HG03095 (cell line): ENCODE data around the gene MST1.
A peak's percentile ranks its signal among the peaks of the same experiment; 100 is the strongest.

Experiments used
- ATAC-seq: cut with Tn5 transposase; IDR thresholded peaks from one replicate; pipeline ENCODE4 v1.9.1; 2021; ENCODE audit warnings: moderate library complexity; ENCODE audit not compliant: unreplicated experiment

The MST1 gene

DNA sequence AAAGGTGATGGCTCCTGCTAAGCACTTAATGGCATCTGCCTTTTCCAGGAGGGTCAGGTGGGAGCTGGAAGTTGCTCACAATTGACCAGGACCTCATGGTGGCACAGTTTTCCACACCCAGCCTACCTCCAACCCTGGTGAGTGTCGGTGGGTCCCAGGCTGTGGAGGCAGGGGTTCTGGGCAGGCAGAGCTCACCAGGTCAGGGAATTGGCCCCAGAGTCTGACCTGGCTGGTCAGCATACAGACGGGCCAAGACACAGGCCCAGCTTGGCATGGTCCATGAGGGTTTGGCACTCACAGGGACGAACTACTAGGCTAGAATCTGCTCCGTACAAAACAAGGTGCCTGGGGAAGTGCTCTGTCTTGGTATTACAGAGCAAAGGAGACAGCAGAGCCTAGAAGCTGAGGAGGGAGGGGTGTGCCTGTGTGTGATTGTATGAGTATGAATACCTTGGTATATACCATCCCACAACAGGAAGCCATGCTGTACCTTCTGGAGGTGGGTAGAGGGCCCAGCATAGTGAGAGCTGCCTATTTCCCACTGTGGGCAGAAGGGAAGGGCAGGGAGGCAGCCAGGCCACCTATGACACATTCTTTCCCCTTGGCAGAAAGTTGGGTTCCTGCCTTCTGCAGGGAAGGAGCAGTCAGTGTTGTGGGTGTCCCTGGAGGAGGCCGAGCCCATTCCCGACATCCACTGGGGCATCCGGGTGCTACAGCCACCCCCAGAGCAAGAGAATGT is 8.6 kb downstream of the MST1 start:
- ATAC-seq: no peak

DNA sequence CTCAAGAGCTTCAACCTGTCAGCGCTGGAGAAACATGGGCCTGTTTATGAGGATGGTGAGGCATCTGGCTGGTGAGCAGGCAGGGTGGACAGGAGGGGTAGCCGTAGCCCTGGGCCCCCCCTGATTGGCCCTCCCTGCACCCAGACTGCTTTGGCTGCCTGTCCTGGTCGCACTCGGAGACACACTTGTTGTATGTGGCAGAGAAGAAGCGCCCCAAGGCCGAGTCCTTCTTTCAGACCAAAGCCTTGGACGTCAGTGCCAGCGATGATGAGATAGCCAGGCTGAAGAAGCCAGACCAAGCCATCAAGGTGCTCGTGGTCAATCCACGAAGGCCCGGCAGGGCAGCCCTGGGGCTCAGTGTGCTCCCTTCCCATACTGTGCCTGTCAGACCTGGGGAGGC is 13.4 kb downstream of the MST1 start:
- ATAC-seq: no peak

DNA sequence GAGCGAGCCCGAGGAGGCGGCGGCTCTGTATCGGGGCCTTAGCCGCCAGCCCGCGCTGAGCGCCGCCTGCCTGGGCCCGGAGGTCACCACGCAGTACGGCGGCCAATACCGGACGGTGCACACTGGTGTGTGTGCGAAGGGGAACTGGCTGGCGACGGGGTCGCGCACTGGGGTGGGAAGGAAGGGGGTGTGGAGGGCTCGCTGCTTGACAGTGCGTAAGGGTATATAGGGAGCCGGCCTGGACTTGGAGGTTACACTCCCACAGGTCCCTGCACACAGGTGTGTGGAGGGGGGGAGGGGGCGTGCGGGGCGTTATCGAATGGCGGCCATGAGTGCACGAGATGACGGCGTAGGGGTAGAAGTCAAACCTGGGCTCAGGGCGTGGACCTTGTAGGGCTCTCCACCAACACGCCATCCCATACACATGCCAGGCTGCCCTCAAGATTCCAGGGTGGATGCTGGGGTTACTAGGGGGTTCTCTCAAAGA is 14.7 kb downstream of the MST1 start:
- ATAC-seq: peak; percentile 24

DNA sequence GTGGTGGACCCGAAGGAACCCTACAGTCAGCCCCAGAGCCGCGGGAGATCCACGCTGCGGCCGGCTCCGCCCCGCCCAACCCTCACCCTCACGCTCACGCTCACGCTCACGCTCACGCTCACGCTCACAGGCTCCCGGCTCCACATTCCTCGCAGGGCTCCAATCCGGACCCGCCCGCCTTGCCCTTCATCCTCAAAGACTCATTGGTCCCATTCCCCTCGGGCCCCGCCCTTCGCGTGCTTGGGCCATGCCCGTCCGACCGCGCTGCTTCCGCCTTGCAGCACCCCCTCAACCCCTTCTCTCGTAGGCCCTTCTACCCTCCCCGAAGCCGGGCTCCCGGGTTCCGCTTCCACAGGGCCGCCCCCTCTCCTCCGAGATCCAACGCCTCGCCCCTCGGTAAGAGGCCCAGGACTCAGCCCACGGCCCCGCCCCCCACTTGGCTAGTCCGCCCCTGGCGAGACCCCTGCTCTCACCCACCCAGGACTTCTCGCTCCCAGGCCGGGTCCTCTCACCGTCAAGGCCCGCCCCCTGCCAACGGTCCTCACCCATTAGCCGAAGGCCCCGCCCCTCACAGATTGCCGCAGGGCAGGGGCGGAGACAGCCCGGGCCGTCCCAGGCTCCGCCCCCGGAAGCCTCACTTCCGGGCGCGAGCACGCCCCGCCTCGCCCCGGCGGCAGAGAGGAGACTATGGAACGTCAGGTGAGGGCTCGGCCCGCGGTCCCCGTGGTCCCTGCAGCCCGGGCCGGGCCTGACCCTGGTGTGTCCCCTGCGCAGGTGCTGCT is 15.4 kb downstream of the MST1 start, which contains the start of gene APEH:
Gene APEH (plus strand): TSS at position 637 of the 782 bp plus-strand sequence. CDS start 51 bp downstream, at position 688.
- ATAC-seq: peak; percentile 72

DNA sequence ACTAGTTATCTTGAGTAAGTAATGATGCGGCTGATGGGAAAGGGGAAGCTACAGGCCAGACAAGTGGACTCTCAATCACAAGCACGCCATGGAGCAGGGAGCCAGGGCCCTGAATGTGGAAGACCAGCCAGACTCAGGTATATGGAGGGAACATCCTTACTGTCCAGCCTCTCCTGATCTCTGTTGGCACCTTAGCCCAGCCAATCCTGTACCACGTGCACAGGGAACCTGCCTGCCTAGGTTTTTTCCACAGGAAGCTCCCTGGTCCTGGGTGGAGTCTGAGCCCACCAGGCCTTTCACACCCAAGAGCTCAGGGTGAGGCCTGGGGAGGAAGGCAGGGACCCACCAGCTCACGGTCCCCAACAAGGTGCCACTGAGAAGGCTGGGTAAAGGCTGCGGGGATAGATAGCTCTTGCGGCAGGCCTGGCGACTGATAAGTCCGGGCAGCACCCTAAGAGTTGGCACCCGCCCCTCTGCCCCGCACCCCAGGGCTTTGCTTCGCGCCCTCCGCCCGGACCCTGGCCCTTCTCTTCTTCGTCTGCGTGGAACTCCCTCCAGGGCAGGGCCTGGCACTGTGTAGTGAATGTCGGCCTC is 16.1 kb downstream of the MST1 start:
- ATAC-seq: peak; percentile 2

DNA sequence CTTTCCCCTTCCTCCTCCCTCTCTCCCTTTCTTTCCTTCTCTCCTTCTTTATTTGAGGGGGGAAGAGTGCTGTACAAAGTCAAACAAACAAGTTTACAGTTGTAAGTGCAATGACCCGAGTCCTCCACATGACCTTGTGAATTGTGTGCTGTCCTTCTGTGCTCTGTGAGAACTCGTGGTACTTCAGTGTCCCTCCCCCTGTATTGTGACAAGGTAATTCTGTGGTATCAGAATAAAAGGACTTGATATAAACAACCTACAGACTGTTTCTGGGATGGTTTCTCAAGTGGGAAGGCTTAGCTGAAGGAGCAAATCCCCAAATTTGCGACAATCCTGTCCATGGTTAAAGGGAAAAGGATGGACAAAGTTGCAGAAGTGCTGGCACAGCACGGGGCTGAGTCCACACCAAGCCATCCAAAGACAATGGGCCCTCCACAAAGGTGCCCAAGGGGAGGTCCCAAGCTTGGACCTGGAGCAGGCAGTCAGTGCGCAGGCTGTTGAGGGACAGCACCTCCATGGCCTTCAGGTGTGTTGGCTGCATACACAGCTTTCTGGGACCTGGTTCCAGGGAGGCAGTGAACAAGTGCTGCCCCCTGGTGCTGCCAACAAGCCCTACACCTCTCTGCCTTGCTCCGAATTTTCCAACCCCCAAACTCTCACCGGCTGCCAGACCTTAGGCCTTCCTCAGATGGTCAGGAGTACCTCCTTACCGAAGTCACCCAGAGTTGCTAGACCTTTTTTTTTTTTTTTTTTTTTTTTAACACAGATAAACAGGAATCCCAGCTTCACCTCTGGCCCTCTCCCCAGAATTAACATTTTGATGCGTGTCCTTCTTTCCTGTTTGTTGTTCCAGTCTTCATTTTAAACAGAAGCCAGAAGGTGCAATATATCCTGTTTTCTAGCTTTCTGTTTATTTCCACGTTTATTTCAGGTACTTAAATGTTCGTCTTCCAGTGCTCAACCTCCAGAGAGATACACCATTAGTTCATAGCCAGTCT is 17.7 kb downstream of the MST1 start:
- no peak for ATAC-seq

DNA sequence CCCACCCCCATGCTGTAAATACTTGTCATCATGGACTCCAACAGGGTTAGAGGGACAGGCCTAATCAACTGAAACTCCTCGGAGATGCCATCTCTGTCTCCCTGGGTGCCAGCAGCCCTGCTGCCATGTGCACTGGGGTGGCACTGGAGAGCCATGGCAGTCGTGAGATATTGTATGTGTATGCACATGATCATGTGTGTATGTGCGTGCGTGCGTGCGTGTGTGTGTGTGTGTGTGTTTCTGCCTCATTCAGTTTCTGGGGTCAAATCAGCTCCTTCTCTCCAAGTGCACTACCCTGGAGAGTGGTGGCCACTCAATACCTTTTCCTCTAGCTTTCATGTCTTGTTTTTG is 18.4 kb downstream of the MST1 start:
- no peak for ATAC-seq

DNA sequence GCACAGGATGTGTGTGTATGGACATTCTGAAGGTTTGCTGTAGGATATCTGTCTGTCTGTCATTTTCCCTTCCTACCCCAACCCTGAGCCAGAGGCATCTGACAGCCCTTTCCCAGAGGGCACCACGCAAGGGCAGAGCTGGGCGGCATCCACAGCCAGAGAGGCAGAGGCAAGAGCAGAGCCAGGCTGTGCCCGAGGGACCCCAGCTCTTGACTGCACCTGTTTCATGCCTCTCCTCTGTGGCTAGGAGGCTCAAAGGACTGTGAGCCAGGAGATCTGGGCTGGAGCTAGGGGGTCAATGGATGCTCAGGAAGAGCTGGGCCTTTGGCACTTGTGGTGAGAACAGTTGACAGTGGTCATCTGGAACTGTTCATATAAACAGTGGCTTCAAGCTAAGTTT is 19.9 kb downstream of the MST1 start:
- no peak for ATAC-seq

DNA sequence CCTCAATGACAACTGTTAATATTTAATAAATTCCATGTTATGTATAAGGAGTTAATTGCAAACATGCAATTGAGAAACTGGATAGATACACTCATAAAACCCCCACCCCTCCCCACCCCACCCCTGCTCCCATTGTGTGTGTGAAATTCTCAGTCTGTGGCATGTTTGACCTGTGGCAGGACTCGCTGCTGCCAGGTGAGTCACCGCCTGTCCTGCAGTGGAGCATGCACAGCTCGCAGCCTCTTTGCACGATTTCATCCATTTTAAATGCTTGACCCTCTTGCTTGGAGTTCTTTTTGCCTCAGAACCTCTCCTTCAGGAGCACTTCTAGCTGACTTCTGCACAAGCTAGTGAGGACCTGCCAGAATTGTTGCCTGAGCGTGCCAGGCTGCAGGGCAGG is 20.4 kb downstream of the MST1 start:
- no peak for ATAC-seq

DNA sequence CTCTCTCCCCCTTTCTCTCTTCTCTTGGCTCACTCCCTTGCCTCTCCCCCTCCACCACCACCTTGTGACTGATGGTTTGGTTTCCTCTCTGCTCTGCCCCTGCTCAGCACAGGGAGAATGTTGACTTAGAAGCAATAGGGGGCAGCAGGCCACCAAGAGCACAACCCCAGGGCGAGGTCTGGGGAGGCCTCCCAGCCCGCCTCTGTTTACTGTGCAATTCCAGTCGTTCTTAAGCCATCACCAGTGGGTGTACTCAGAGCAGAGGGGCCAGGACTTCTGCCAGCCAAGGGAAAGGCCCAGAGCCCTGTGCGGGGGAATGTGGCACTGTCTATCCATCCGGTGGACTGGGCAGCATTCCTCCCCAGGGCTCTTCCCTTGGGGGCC is 20.9 kb downstream of the MST1 start:
- ATAC-seq: no peak

DNA sequence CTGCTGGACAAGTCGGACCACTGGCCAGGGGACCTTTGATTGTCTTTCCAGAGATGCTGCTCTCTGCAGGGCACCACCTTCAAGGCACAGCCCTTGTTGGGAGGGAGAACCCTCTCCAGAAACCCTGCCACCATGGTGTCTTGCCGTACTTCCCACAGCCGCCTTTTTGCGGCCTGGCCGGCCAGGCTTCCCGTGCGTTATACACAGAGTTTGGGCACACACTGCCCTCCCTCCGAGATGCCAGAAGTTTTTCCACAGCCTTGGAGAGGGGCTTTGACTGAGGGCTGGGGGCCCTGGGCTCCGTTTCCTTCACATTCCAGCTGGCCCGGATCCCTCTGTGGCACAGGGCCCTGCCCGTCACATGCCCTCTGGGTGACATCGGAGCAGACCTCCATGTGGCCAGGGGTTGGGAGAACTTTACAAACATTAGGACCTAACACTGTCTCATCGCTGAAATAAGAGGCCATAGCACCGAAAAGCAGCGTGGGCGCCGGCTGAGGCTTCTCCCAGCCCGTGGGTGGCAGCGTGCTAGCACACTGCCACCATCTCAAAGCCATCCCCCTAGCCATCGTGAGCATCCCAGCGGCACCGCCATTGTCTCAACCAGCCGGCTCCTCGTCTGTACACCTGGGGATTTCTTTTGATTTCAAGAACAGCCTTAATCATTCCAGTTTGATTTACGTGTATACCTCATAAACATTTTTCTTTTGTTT is 21.4 kb downstream of the MST1 start:
- no peak for ATAC-seq

DNA sequence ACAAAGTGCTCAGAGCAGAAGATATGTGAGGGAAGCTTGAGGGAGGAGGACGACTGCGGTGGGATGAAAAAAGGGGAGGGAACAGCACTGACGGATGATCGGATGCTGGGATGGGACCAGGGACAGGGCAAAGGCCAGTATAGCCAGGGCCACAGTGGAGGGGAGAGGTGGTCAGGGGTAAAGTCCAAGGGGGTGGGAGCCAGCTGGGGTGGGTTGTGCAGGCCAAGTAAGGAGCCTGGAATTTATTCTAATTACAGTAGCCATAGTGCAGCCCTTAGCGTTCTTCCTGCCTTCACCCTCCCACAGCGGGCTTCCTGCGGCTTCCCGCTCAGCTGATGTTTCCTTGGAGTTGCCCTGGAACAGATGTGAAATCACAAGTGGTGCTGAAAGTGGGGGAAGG is 22.7 kb downstream of the MST1 start:
- ATAC-seq: no peak

DNA sequence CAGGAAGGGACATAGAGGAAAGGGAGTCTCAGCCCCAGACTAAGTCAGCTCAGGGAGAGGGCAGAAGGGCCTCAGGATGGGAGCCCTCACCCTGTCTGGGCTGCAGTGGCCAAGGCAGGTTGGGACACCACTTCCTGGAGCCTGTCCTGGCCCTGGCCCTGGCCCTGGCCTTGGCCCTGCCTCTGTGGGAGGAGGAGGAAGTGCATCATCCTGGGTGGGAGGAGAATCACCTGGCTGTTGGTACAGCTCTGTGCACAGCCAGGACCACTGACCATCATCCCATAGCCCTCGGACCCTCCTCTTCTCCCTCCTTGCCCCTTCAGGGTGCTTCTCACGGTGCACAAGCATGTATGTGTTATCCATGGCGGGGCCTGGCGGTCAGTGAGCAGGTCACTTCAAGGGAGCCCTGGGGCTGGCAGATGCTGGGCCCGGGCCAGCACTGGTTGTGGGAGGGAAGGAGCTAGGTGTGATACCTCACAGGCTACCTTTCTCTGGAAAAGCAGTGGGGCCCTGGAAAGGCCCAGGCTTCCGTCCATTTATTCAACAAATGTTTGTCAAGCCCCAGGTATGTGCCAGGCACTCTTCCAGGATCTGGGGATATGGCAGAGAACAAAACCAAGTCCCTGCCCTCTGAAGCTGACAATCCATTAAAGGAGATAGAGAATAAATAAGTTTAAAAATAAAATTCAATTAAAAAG is 23.3 kb downstream of the MST1 start:
- no peak for ATAC-seq

DNA sequence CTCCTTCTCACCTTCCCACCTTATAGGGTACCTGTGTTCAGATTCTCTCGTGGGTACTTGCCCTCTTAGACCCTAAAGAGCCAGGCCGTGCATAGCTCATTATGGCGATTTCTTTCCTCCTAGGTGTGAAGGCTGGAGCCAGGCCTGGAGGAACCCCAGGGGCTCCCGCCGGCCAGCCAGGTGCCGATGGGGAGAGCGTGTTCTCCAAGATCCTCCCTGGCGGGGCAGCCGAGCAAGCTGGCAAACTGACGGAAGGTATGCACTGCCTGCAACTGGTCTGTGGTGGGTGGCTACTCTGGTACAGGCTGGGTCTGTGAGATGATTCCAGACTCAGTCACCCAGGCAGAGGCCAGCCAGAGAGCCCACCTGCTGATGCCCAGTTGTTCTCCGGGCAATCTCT is 25.0 kb downstream of the MST1 start:
- ATAC-seq: no peak

DNA sequence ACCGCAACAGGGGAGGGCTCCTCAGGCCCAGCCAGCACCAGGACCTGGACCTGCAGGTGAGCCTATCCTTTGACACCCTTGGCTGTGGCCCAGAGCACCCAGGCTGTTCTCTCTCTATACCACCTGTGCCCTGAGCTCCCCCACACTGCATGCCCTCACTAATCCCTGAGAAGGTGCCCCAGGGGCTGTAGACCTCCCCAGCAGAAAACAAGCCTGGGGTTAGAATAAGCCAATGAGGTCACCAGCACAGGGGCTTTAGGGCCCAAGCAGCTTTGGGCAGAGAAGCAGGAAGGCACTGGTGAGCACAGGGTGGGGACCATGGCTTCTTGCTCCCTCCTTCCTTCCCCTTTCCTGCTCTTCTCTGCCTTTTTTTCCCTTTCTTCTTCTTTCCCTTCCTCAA is 25.4 kb downstream of the MST1 start:
- ATAC-seq: no peak

DNA sequence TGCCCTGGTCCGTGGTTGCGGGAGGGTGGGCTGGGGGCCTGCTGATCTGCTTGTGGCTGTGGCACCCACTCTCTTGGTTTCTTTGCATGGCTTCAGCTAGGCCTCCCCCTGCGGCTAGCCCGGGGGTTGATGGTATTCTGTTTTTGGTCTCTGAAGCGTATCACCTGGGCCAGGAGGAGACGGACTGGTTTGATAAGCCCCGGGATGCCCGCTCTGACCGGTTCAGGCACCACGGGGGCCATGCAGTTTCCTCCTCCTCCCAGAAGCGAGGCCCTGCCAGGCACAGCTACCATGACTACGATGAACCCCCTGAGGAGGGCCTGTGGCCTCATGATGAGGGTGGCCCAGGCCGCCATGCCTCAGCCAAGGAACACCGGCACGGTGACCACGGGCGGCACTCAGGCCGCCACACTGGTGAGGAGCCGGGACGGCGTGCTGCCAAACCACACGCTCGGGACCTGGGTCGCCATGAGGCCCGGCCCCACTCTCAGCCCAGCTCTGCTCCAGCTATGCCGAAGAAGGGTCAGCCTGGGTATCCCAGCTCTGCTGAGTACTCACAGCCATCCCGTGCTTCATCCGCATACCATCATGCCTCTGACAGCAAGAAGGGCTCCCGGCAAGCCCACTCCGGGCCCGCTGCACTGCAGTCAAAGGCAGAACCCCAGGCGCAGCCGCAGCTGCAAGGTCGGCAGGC is 26.4 kb downstream of the MST1 start:
- no peak for ATAC-seq

DNA sequence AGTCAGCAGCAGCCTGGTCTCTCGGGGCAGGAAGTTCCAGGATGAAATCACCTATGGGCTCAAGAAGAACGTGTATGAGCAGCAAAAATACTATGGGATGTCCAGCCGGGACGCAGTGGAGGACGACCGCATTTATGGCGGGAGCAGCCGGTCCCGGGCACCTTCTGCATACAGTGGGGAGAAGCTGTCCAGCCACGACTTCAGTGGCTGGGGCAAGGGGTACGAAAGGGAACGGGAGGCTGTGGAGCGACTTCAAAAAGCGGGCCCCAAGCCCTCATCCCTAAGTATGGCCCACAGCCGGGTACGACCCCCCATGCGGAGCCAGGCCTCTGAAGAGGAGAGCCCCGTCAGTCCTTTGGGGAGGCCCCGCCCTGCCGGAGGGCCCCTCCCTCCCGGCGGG is 27.3 kb downstream of the MST1 start:
- ATAC-seq: no peak

DNA sequence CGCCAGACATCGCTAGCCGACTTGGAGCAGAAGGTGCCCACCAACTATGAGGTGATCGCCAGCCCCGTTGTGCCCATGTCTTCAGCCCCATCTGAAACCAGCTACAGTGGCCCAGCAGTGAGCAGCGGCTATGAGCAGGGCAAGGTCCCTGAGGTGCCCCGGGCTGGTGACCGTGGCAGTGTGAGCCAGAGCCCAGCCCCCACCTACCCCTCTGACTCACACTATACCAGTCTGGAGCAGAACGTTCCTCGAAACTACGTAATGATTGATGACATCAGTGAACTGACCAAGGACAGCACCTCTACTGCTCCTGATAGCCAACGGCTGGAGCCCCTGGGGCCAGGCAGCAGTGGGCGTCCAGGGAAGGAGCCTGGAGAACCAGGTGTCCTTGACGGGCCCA is 28.0 kb downstream of the MST1 start:
- no peak for ATAC-seq

DNA sequence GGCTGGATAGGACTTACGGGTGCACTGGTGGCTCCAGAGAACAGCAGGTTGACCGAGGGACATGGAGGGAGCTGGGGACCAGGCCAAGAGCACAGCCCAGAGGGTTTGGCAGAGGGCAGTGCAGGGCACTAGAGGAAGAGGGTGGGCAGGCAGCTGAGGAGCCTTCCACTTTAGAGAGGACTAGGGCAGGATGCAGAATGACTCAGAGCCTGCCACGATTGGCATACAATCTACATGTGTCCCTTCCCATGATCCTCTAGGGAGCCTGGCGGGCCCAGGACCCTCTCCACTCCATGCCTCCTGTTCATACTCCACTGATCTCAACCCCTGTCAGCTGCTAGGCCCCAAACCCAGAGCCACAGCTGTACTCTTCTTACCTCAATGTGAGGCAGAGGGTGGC is 29.5 kb downstream of the MST1 start:
- no peak for ATAC-seq
